ENCODE measurements around the gene ITGAE. TPM values are rescaled to one million over a fixed set of nuclear protein-coding genes. Genes with fewer than 3 reads are reported as not detected.

Gene ITGAE
- polyA plus RNA-seq (2013, experiment 1 of 2) = 43.4 TPM
- 42.4 TPM for polyA plus RNA-seq (2013, experiment 2 of 2)

GRCh38 chr17:3800362-3801271 is at the start of gene ITGAE:
Gene ITGAE, minus strand, starts transcription at chr17:3801188. Its CDS starts 44 bp downstream, at chr17:3801144.
- Histone ChIP-seq H3K79me1 (ENCODE audit: low read length) (no peaks in the 10 kb centered on the region), H2BK5ac (ENCODE audit: low read length) (no peak within 1 kb of the TSS), H2BK15ac (replicated peaks; ENCODE audit: low read depth) (no peak within 1 kb of the TSS), H2BK120ac (ENCODE audit: low read depth, low read length) (no peak within 1 kb of the TSS), H3K4me3 (ENCODE audit: low read length) (no peak within 1 kb of the TSS), H3K18ac (ENCODE audit: low read length) (no peak within 1 kb of the TSS), H3K56ac (ENCODE audit: low read length) (no peak within 1 kb of the TSS), H3K4me1 (ENCODE audit: control insufficient read depth, low read depth, low read length) (no peaks in the 10 kb centered on the region), H4K5ac (ENCODE audit: low read length) (no peak within 1 kb of the TSS), H3K23ac (ENCODE audit: low read length) (no peak within 1 kb of the TSS), H3K36me3 (ENCODE audit: control insufficient read depth, insufficient read depth, low read length) (peaks cover 1% of the 10 kb centered on the region), H3K27ac (ENCODE audit: low read depth, low read length) (no peak within 1 kb of the TSS), H3K4ac (ENCODE audit: low read depth, low read length) (no peak within 1 kb of the TSS), H4K8ac (ENCODE audit: low read depth, low read length) (no peak within 1 kb of the TSS), H3K9ac (ENCODE audit: low read length) (no peak within 1 kb of the TSS), H3K4me2 (ENCODE audit: low read length) (no peak within 1 kb of the TSS), H3K79me2 (ENCODE audit: control insufficient read depth, insufficient read depth, low read length) (no peaks in the 10 kb centered on the region), H3K27me3 (ENCODE audit: insufficient read depth, low read length, poor library complexity) (no peaks in the 10 kb centered on the region), H2AK5ac (ENCODE audit: low read length) (no peak within 1 kb of the TSS)
- WGBS (ENCODE audit: extremely low coverage, insufficient coverage, low lambda C conversion rate) = no CpG with 5 or more reads among the region's 17 CpGs
- no peak for DNase-seq

GRCh38 chr17:3848229-3848835 is 47.3 kb upstream of the ITGAE start:
- Histone ChIP-seq H3K36me3 (ENCODE audit: control insufficient read depth, insufficient read depth, low read length) (no peaks in the 10 kb centered on the region), H2BK15ac (replicated peaks; ENCODE audit: low read depth) (no peak overlapping the region), H2AK5ac (ENCODE audit: low read length) (no peak overlapping the region), H3K27ac (ENCODE audit: low read depth, low read length) (no peak overlapping the region), H3K4me1 (ENCODE audit: control insufficient read depth, low read depth, low read length) (no peaks in the 10 kb centered on the region), H2BK5ac (ENCODE audit: low read length) (no peak overlapping the region), H3K4ac (ENCODE audit: low read depth, low read length) (no peak overlapping the region), H3K27me3 (ENCODE audit: insufficient read depth, low read length, poor library complexity) (no peaks in the 10 kb centered on the region), H3K79me2 (ENCODE audit: control insufficient read depth, insufficient read depth, low read length) (peaks cover 22% of the 10 kb centered on the region), H3K23ac (ENCODE audit: low read length) (no peak overlapping the region), H3K18ac (ENCODE audit: low read length) (no peak overlapping the region), H3K4me2 (ENCODE audit: low read length) (no peak overlapping the region), H4K8ac (ENCODE audit: low read depth, low read length) (no peak overlapping the region), H2BK120ac (ENCODE audit: low read depth, low read length) (no peak overlapping the region), H3K56ac (ENCODE audit: low read length) (no peak overlapping the region), H4K5ac (ENCODE audit: low read length) (no peak overlapping the region), H3K9ac (ENCODE audit: low read length) (no peak overlapping the region), H3K79me1 (ENCODE audit: low read length) (peaks cover 2% of the 10 kb centered on the region), H3K4me3 (ENCODE audit: low read length) (no peak overlapping the region)
- no peak for DNase-seq
- WGBS (ENCODE audit: extremely low coverage, insufficient coverage, low lambda C conversion rate) = no CpG with 5 or more reads among the region's 9 CpGs

GRCh38 chr17:3847165-3847670 is 46.2 kb upstream of the ITGAE start:
- H3K27me3 ChIP-seq (ENCODE audit: insufficient read depth, low read length, poor library complexity) = no peaks in the 10 kb centered on the region
- no peak overlapping the region for H2AK5ac ChIP-seq (ENCODE audit: low read length)

GRCh38 chr17:3846437-3847164 is 45.6 kb upstream of the ITGAE start:
- no peak for DNase-seq
- Histone ChIP-seq H3K18ac (ENCODE audit: low read length) (no peak overlapping the region), H3K23ac (ENCODE audit: low read length) (no peak overlapping the region), H3K56ac (ENCODE audit: low read length) (peak overlapping the region; percentile 30), H3K36me3 (ENCODE audit: control insufficient read depth, insufficient read depth, low read length) (peaks cover 1% of the 10 kb centered on the region), H3K79me2 (ENCODE audit: control insufficient read depth, insufficient read depth, low read length) (peaks cover 25% of the 10 kb centered on the region), H3K9ac (ENCODE audit: low read length) (peak overlapping the region; percentile 26), H3K4me1 (ENCODE audit: control insufficient read depth, low read depth, low read length) (no peaks in the 10 kb centered on the region), H4K5ac (ENCODE audit: low read length) (no peak overlapping the region), H3K4me2 (ENCODE audit: low read length) (no peak overlapping the region), H2AK5ac (ENCODE audit: low read length) (no peak overlapping the region), H3K27me3 (ENCODE audit: insufficient read depth, low read length, poor library complexity) (no peaks in the 10 kb centered on the region), H3K27ac (ENCODE audit: low read depth, low read length) (no peak overlapping the region), H3K4me3 (ENCODE audit: low read length) (no peak overlapping the region), H4K8ac (ENCODE audit: low read depth, low read length) (no peak overlapping the region), H2BK15ac (replicated peaks; ENCODE audit: low read depth) (no peak overlapping the region), H2BK120ac (ENCODE audit: low read depth, low read length) (no peak overlapping the region), H2BK5ac (ENCODE audit: low read length) (no peak overlapping the region), H3K4ac (ENCODE audit: low read depth, low read length) (no peak overlapping the region), H3K79me1 (ENCODE audit: low read length) (peaks cover 2% of the 10 kb centered on the region)
- WGBS (ENCODE audit: extremely low coverage, insufficient coverage, low lambda C conversion rate) = no CpG with 5 or more reads among the region's 17 CpGs

More at GRCh38 chr17:3847165-3847670, 46.2 kb upstream of the ITGAE start:
- Histone ChIP-seq H4K5ac (ENCODE audit: low read length) (no peak overlapping the region), H3K4ac (ENCODE audit: low read depth, low read length) (no peak overlapping the region), H2BK5ac (ENCODE audit: low read length) (no peak overlapping the region), H2BK15ac (replicated peaks; ENCODE audit: low read depth) (no peak overlapping the region), H4K8ac (ENCODE audit: low read depth, low read length) (no peak overlapping the region), H3K4me1 (ENCODE audit: control insufficient read depth, low read depth, low read length) (no peaks in the 10 kb centered on the region), H3K9ac (ENCODE audit: low read length) (no peak overlapping the region), H3K4me2 (ENCODE audit: low read length) (no peak overlapping the region), H3K79me2 (ENCODE audit: control insufficient read depth, insufficient read depth, low read length) (peaks cover 25% of the 10 kb centered on the region), H3K4me3 (ENCODE audit: low read length) (no peak overlapping the region), H3K23ac (ENCODE audit: low read length) (no peak overlapping the region), H3K56ac (ENCODE audit: low read length) (no peak overlapping the region), H2BK120ac (ENCODE audit: low read depth, low read length) (no peak overlapping the region), H3K79me1 (ENCODE audit: low read length) (peaks cover 2% of the 10 kb centered on the region), H3K36me3 (ENCODE audit: control insufficient read depth, insufficient read depth, low read length) (peaks cover 1% of the 10 kb centered on the region), H3K27ac (ENCODE audit: low read depth, low read length) (no peak overlapping the region), H3K18ac (ENCODE audit: low read length) (no peak overlapping the region)
- WGBS (ENCODE audit: extremely low coverage, insufficient coverage, low lambda C conversion rate) = no CpG with 5 or more reads among the region's 9 CpGs
- DNase-seq = no peak

- H3K18ac ChIP-seq (ENCODE audit: low read length) = peak within 1 kb of the TSS; percentile 97
- H3K79me2 ChIP-seq (ENCODE audit: control insufficient read depth, insufficient read depth, low read length) = peaks cover 25% of the 10 kb centered on the region
- no peak within 1 kb of the TSS for H4K5ac ChIP-seq (ENCODE audit: low read length)
- H3K27ac ChIP-seq (ENCODE audit: low read depth, low read length) = peak within 1 kb of the TSS; percentile 62
- H3K79me1 ChIP-seq (ENCODE audit: low read length) = peaks cover 2% of the 10 kb centered on the region
- WGBS (ENCODE audit: extremely low coverage, insufficient coverage, low lambda C conversion rate) = no CpG with 5 or more reads among the region's 76 CpGs
- H2BK15ac ChIP-seq (replicated peaks; ENCODE audit: low read depth) = no peak within 1 kb of the TSS
- H4K8ac ChIP-seq (ENCODE audit: low read depth, low read length) = no peak within 1 kb of the TSS
- no peak within 1 kb of the TSS for H3K23ac ChIP-seq (ENCODE audit: low read length)
- no peaks in the 10 kb centered on the region for H3K4me1 ChIP-seq (ENCODE audit: control insufficient read depth, low read depth, low read length)
- H3K9ac ChIP-seq (ENCODE audit: low read length) = peak within 1 kb of the TSS; percentile 96
- H3K27me3 ChIP-seq (ENCODE audit: insufficient read depth, low read length, poor library complexity) = no peaks in the 10 kb centered on the region
- no peak within 1 kb of the TSS for H2AK5ac ChIP-seq (ENCODE audit: low read length)
- H2BK120ac ChIP-seq (ENCODE audit: low read depth, low read length) = no peak within 1 kb of the TSS
- H3K4me2 ChIP-seq (ENCODE audit: low read length) = peak within 1 kb of the TSS; percentile 84
- peaks cover 1% of the 10 kb centered on the region for H3K36me3 ChIP-seq (ENCODE audit: control insufficient read depth, insufficient read depth, low read length)
- peak within 1 kb of the TSS; percentile 92 for H3K4me3 ChIP-seq (ENCODE audit: low read length)
- H2BK5ac ChIP-seq (ENCODE audit: low read length) = peak within 1 kb of the TSS; percentile 84
- DNase-seq = peak; percentile 95
- peak within 1 kb of the TSS; percentile 98 for H3K56ac ChIP-seq (ENCODE audit: low read length)
- peak within 1 kb of the TSS; percentile 74 for H3K4ac ChIP-seq (ENCODE audit: low read depth, low read length)
Measured at GRCh38 chr17:3845621-3846436, 44.8 kb upstream of the ITGAE start, which contains the start of gene NCBP3. Gene NCBP3, minus strand, starts transcription at chr17:3846246. Its CDS starts 23 bp downstream, at chr17:3846223.
